Testis (tissue), 3 donors: ENCODE measurements around the gene CGB7. TPM values are rescaled to one million over a fixed set of nuclear protein-coding genes. Genes with fewer than 3 reads are reported as not detected.
"Not testable (repeated sequence)": the region's sequence is repeated elsewhere in the genome, so short reads cannot be mapped to it uniquely, and the experiment has no call there.

ENCODE experiments used
- DNase-seq: peaks from one replicate; pipeline ENCODE4 v3.0.0-alpha.2; 2019
- H3K27ac ChIP-seq, 2 donors: fragments of 200-600 bp; sonication (generic); one replicate each; pipeline ENCODE4 v1.5.1; 2019
- H3K27me3 ChIP-seq: fragments of 200-600 bp; sonication (generic); one replicate; pipeline ENCODE4 v1.5.1; 2019
- H3K36me3 ChIP-seq: fragments of 200-600 bp; sonication (generic); one replicate; pipeline ENCODE4 v1.5.1; 2017; ENCODE audit warnings: low read depth; ENCODE audit errors: missing control alignments
- H3K4me1 ChIP-seq: fragments of 200-600 bp; sonication (generic); one replicate; pipeline ENCODE4 v1.5.1; 2019
- H3K4me3 ChIP-seq, 2 donors: fragments of 200-600 bp; sonication (generic); one replicate each; pipeline ENCODE4 v1.5.1; 2017 to 2019
- H3K9me3 ChIP-seq: fragments of 200-600 bp; sonication (generic); one replicate; pipeline ENCODE4 v1.5.1; 2017
- CTCF ChIP-seq, 3 experiments: fragments of 450-650 bp in 2 of 3; fragments of 200-600 bp in 1 of 3; sonication (generic) in 1 of 3; IDR thresholded peaks; one replicate each; pipeline ENCODE4 v1.5.1; 2016 to 2019; ENCODE audit warnings: antibody characterized with exemption in 3 of 3, mild to moderate bottlenecking in 2 of 3, moderate library complexity in 1 of 3
- POLR2A ChIP-seq: fragments of 450-650 bp; IDR thresholded peaks from one replicate; pipeline ENCODE4 v1.6.1; 2017; ENCODE audit warnings: antibody characterized with exemption, mild to moderate bottlenecking, moderate library complexity
- WGBS, 2 donors: methylation state at CpG; one replicate each; pipeline ENCODE4 v1.1.5; 2018; 5-methylcytosine and 5-hydroxymethylcytosine counted together
- intact Hi-C: fragments of 100-400 bp; cut with DNase I; formaldehyde crosslinking; loops from one replicate; pipeline ENCODE4 v1.15.1; 2023; ENCODE audit warnings: low total_unique reads
- polyA plus RNA-seq: library from polyadenylated mRNA; stranded (reverse); fragments of 350-450 nt; fragmentation: Illumina TruSeq; extraction: RNeasy Lipid Tissue Mini Kit (QIAGEN cat#74804); gene quantifications from one replicate; pipeline ENCODE4 v1.2.3, GENCODE V29; 2014; ENCODE audit warnings: low read depth, low replicate concordance; ENCODE audit not compliant: insufficient read depth
- total RNA-seq, 2 donors: library from RNA; depleted of rRNA; stranded (reverse); fragments of >200 nt; gene quantifications; one replicate each; pipeline ENCODE4 v1.2.3, GENCODE V29; 2016

CGB7 gene
- total and polyA plus RNA-seq, 3 donors from 2014 or later = 1.7 to 3.8 (median 3.0) TPM

DNA sequence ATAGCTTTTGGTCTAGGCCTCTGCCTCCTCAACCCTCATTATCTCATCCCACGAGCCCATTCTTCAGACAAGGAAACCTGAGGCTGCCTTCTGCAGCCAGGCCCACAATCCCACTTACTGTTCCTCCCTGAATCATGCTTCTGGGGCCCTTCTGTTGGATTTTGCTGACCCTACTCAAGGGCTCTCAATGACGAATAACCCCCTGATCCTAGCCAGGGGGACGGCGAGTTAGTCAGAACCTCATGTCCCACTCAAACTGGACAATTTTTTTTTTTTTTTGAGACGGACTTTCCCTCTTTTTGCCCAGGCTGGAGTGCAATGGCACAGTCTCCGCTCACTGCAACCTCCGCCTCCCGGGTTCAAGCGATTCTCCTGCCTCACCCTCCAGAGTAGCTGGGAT is 35.4 kb downstream of the CGB7 start:
- peaks cover 16% of the 10 kb centered on the region for H3K4me1 ChIP-seq
- no peak for DNase-seq
- no peak overlapping the region for H3K27ac ChIP-seq
- no peaks in the 10 kb centered on the region for H3K27me3 ChIP-seq
- 90 to 94% methylated on average over 9 of the region's 9 CpGs for WGBS, 2 donors
- H3K9me3 ChIP-seq = no peaks in the 10 kb centered on the region
- no peaks in the 10 kb centered on the region for H3K36me3 ChIP-seq
- TF ChIP-seq POLR2A = no peak
- TF ChIP-seq CTCF (IDR thresholded peaks at IDR 0.05) = no peak
- H3K4me3 ChIP-seq = no peak overlapping the region
- intact Hi-C loops = no loop called here

GRCh38 chr19:49020931-49021895 is 36.3 kb downstream of the CGB7 start:
- Histone ChIP-seq H3K27ac (no peak overlapping the region), H3K27me3 (no peaks in the 10 kb centered on the region), H3K9me3 (no peaks in the 10 kb centered on the region), H3K4me3 (no peak overlapping the region), H3K4me1 (peaks cover 16% of the 10 kb centered on the region), H3K36me3 (no peaks in the 10 kb centered on the region)
- intact Hi-C loops = no loop called here
- DNase-seq = no peak
- TF ChIP-seq POLR2A (no peak), CTCF (IDR thresholded peaks at IDR 0.05) (no peak)
- WGBS, 2 donors = 49 to 52% methylated on average over 16 of the region's 16 CpGs

GRCh38 chr19:49020342-49020741 is 37.2 kb downstream of the CGB7 start:
- no peaks in the 10 kb centered on the region for H3K27me3 ChIP-seq
- intact Hi-C loops = no loop called here
- no peak overlapping the region for H3K27ac ChIP-seq
- H3K4me3 ChIP-seq = no peak overlapping the region
- peak; percentile 38 for DNase-seq
- 44 to 49% methylated on average over 11 of the region's 11 CpGs for WGBS, 2 donors
- no peak for TF ChIP-seq CTCF (IDR thresholded peaks at IDR 0.05)
- TF ChIP-seq POLR2A = no peak
- H3K36me3 ChIP-seq = no peaks in the 10 kb centered on the region
- peaks cover 16% of the 10 kb centered on the region for H3K4me1 ChIP-seq
- H3K9me3 ChIP-seq = no peaks in the 10 kb centered on the region

DNA sequence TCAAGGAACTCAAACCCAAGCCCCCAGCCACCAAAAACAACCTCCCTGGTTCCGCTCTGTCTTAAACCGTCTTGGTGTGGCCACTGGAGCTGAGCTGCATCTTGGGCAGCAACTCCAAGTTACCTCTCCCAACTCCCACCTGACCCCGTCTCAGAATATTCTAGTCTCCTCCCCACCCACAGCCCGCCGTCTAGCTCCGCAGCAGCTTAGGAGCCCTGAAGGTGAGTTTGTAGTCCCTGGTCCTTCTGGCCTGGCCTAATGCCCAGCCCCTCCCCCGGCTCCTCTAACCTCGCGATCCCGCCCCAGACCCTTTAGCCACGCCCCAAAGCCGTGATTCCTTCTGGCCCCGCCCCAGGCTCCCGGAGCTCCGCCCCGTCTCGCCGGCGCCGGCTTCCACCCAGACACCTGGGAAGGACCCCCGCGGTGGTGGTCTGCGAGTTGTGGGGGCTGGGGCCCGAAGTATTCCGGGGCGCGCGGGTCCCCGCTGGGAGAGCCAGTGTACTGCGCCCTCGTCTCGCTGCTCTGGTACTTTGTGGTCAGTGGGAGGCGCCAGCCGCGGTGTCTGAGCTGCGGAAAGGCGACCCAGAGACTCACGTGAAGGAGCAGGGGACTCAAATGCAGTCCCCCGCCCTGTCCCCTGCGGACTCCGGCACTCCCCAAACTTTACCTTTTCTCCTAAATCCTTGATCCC is 38.2 kb downstream of the CGB7 start:
- Histone ChIP-seq H3K4me3 (peak overlapping the region; percentile 31 to 59), H3K27ac (no peak overlapping the region), H3K4me1 (peaks cover 16% of the 10 kb centered on the region), H3K27me3 (no peaks in the 10 kb centered on the region), H3K36me3 (no peaks in the 10 kb centered on the region), H3K9me3 (no peaks in the 10 kb centered on the region)
- 12 to 16% methylated on average over 34 to 39 of the region's 41 CpGs for WGBS, 2 donors
- DNase-seq = peak; percentile 66
- TF ChIP-seq CTCF (IDR thresholded peaks at IDR 0.05) (no peak), POLR2A (no peak)
- intact Hi-C loops = no loop called here

GRCh38 chr19:49018388-49019241 is 38.9 kb downstream of the CGB7 start:
- intact Hi-C loops, H3K36me3 ChIP-seq, H3K27ac ChIP-seq, H3K9me3 ChIP-seq, H3K27me3 ChIP-seq, DNase-seq: not testable (repeated sequence)
- H3K4me1 ChIP-seq = peaks cover 16% of the 10 kb centered on the region
- peak overlapping the region; percentile 31 to 59 for H3K4me3 ChIP-seq
- WGBS, 2 donors = 4 to 5% methylated on average over 26 to 50 of the region's 50 CpGs
